C4-2B (cell line): ENCODE results near the gene PTPRN2.

Source experiments
- CTCF ChIP-seq: fragments of 450-650 bp; conservative IDR thresholded peaks from 2 replicates; pipeline ENCODE4 v1.5.1; 2017; ENCODE audit warnings: mild to moderate bottlenecking
- ZFX ChIP-seq: fragments of 450-650 bp; IDR thresholded peaks from 2 replicates; pipeline ENCODE4 v1.6.1; 2017

GRCh38 chr7:158042156-158042880 lies 545.3 kb downstream of the PTPRN2 start:
- TF ChIP-seq CTCF: no peak
- no peak for TF ChIP-seq ZFX
